GM23248 (cell line): Measurements from ENCODE around the gene RGS21.

ENCODE experiments used
- EZH2 ChIP-seq: fragments of 200-600 bp; sonication (generic); IDR thresholded peaks from 2 replicates; pipeline ENCODE4 v1.6.1; 2018; ENCODE audit warnings: antibody characterized with exemption, mild to moderate bottlenecking; ENCODE audit not compliant: insufficient read depth, poor library complexity, severe bottlenecking
- EZH2phosphoT487 ChIP-seq: fragments of 200-600 bp; sonication (generic); IDR thresholded peaks from 2 replicates; pipeline ENCODE4 v1.6.1; 2018; ENCODE audit warnings: antibody characterized with exemption, moderate library complexity, mild to moderate bottlenecking, low read depth; ENCODE audit not compliant: insufficient read depth

DNA sequence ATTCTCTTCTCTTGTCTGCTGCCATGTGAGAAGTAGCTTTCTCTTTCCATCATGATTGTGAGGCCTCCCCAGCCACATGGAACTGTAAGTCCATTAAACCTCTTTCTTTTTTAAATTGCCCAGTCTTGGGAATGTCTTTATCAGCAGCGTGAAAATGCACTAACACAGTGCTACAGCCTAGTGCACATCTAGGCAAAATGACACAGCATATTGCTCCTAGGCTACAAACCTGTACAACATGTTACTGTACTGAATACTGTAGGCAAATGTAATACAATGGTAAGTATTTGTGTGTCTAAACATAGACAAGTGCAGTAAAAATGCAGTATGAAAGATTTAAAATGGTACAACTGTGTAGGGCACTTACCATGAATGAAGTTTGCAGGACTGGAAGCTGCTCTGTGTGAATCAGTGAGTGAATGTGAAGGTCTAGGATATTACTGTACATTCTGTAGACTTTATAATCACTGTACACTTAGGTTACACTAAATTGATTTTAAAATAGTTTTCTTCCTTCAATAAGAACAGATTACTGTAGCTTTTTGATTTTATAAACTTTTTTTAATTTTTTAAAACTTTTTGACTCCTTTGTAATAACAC, 69.4 kb downstream of the RGS21 start:
- no peak for TF ChIP-seq EZH2phosphoT487
- no peak for TF ChIP-seq EZH2
